GM12873 (cell line): ENCODE measurements around the gene RNF169.
A peak's percentile ranks its signal among the peaks of the same experiment; 100 is the strongest.

Source experiments
- CTCF ChIP-seq: IDR thresholded peaks from 2 replicates; pipeline ENCODE4 v1.5.1; 2012; ENCODE audit warnings: low read depth, mild to moderate bottlenecking, moderate library complexity, low read length, control low read depth; ENCODE audit not compliant: insufficient read depth; ENCODE audit errors: missing control alignments

RNF169 gene

DNA sequence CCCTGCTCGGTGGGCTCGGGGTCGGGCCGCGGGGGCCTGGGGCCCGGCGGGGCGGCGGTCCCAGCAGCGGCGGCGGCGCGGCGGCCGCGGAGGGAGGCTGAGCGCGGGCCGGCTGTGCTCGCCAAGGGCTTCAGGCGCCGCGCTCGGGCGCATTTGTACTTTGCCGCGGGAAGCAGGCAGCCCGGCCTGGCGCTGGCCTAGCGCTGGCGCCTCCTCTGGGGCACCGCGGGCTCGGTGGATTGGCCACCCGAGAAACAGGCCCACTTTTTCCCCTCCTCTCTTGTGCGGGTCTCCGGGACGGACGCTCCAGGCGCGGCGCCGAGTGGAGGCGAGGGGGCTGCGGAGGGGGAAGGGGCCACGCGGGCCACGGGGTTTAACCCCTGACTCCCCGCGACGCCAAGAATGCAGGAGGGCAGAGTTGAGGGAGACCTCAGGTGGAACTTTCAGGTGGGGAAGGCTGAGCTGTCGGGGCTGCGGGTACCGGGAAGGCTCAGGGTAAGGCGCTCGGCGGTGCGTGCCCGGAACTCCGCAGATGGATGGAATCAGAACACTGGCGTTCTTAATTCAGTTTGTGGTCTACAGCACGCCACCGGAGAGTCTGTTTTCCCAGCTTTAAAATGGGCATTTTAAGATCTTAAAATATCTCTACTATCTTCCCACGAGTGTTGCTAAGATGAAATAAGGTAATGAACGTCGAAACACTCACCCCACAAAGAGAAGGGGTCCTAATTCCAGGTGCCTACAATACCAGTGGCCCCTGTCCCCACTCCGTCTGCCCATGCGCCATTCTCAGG lies 17.2 kb upstream of the RNF169 start, which contains the start of gene CHRDL2:
TSS of gene CHRDL2 (minus strand) at position 126 of the 794 bp plus-strand sequence. CDS start 538 bp downstream, outside the sequence.
- no peak for TF ChIP-seq CTCF

DNA sequence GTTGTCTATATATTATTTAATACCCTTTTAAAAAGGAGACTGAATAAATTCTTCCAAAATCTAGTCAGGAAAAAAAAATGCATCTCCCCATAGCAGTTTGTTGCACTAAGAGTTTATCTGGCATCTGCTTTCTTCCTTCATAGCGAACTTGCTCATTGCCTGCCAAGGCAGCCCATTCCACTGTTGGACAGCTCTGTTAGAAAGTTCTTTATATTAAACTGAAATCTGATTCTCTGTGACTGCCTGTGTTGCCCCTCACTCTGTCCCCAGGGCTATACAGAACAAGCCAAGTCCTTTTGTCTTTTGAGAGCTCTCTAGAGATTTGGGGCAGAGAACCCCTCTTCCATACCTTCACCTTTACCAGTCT lies 14.1 kb upstream of the RNF169 start:
- TF ChIP-seq CTCF, result no peak

DNA sequence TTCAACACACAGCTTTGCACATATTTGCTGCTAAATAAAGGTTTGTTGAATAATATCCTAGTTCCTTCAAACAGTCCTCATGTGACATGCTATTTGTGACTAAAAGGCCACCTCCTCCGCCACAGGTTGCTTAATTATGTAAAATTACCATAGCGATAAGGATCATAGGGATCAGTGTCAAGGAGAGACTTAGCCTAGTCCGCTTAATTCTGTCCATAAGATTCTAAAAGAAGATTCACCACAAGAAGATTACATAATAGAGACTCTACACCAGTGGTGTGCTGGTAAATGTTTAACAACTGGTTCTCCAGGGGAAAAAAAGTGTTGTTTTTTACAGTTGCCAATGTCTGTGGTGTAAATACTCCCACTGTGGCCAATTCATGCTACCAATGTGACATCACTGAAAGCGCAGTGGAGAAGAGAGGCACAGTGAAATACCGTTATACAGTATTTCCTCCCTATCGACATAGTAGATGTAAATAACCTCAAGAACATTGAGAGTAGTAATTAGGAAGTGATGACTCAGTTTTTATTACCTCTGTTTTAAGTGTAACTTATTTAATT lies 13.2 kb upstream of the RNF169 start:
- TF ChIP-seq CTCF, result no peak

- no peak for TF ChIP-seq CTCF
These were observed 12.6 kb upstream of the RNF169 start for GRCh38 chr11:74736031-74736430.

GRCh38 chr11:74739546-74740270 lies 8.9 kb upstream of the RNF169 start:
- peak; percentile 92 for TF ChIP-seq CTCF

DNA sequence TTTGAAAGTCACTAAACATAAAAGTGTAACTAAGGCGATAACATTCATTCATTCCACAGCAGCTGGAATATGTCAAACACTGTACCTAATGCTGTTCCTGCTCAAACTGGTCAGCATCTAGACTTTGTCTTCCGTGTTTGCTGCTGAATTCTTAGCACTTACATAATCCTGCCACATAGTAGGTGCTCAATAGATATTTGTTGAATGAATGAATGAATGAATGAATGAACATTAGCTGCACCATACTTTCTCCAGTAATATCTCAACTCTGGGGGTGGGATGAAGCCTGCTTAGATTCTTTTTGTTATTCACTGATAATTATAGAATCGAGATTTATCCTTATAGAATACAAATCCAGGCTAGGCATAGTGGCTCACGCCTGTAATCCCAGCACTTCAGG lies 6.6 kb upstream of the RNF169 start:
- no peak for TF ChIP-seq CTCF

DNA sequence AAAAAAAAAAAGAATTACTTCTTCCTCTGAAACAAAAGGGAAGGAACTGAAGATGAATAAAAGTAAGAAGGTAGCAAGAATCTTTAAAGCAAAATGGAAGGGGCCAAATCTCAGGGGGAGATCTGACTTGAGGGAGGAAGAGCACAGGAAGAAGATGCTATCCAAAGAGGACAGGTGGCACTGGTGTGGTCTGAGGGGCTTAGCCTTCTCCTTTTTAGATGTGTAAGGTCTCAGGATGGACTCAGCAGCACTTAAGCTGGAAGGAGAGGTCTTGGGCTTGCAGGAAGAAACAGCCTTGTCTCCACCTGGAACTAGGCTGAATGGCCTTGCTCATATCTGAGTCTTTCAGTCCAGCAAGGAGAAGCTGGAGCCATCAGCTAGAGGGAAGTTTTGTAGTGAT lies 5.0 kb upstream of the RNF169 start:
- TF ChIP-seq CTCF, result no peak
